ENCODE measurements around the gene KAT2B. TPM values are rescaled to one million over a fixed set of nuclear protein-coding genes. Genes with fewer than 3 reads are reported as not detected.

Gene KAT2B
- total and polyA plus RNA-seq, 2 of the 8 experiments (the other 6 are each of a cell fraction or from before 2014, with no cell fraction given) = 0.24 to 0.91 TPM

GRCh38 chr3:20068512-20069177 is 28.4 kb downstream of the KAT2B start:
- Histone ChIP-seq H3K14ac (ENCODE audit: insufficient read length) (no peak overlapping the region), H4K8ac (ENCODE audit: extremely low read depth, insufficient read depth, low read length) (no peak overlapping the region), H3K79me1 (ENCODE audit: low read depth, low read length) (no peaks in the 10 kb centered on the region), H2BK12ac (ENCODE audit: low read depth, low read length) (no peak overlapping the region), H2BK5ac (ENCODE audit: low read depth, low read length) (no peak overlapping the region), H4K5ac (ENCODE audit: insufficient read length, low read depth, low read length) (no peak overlapping the region), H2AK5ac (ENCODE audit: low read depth, low read length) (no peak overlapping the region), H3K4me3 (ENCODE audit: extremely low read depth in 1 of 4, insufficient read depth in 2 of 4, low read depth in 3 of 4, low read length in 4 of 4) (no peak overlapping the region), H2BK15ac (ENCODE audit: low read length) (no peak overlapping the region), H3K18ac (ENCODE audit: extremely low read depth, low read length) (no peak overlapping the region), H3K4ac (replicated peaks; ENCODE audit: insufficient read length, low read depth, low read length) (no peak overlapping the region), H4K20me1 (replicated peaks in 1 of 2; ENCODE audit: control insufficient read depth in 1 of 2, insufficient read depth in 2 of 2, low read length in 2 of 2) (no peaks in the 10 kb centered on the region), H3K4me1 (replicated peaks in 1 of 4; ENCODE audit: control insufficient read depth in 3 of 4, insufficient read depth in 4 of 4, low read length in 3 of 4) (peaks cover 0 to 8% (median 3%) of the 10 kb centered on the region in 4 experiments; a peak in 3 of 7 replicates), H3K27ac (ENCODE audit: low read depth, low read length) (no peak overlapping the region), H2BK120ac (replicated peaks; ENCODE audit: low read depth, low read length) (no peak overlapping the region), H3K79me2 (ENCODE audit: control insufficient read depth in 1 of 2, insufficient read depth in 2 of 2, low read length in 2 of 2) (no peaks in the 10 kb centered on the region), H3K9me3 (ENCODE audit: insufficient read depth in 2 of 2, low read depth in 1 of 2, low read length in 1 of 2) (no peaks in the 10 kb centered on the region), H3K56ac (replicated peaks; ENCODE audit: insufficient read length, low read depth, low read length) (no peak overlapping the region), H3K23ac (ENCODE audit: insufficient read length) (no peak overlapping the region), H3K27me3 (replicated peaks in 1 of 4; ENCODE audit: control insufficient read depth in 3 of 4, extremely low read depth in 1 of 4, insufficient read depth in 3 of 4, low read length in 3 of 4) (peaks cover 1 to 9% (median 4%) of the 10 kb centered on the region in 4 experiments; a peak in 6 of 7 replicates), H2AFZ (ENCODE audit: low read length) (no peak overlapping the region), H3K4me2 (ENCODE audit: insufficient read depth in 1 of 2, low read depth in 2 of 2, low read length in 2 of 2) (no peak overlapping the region), H3K23me2 (ENCODE audit: low read depth, low read length) (no peaks in the 10 kb centered on the region), H3K36me3 (ENCODE audit: control insufficient read depth in 2 of 4, insufficient read depth in 4 of 4, low read length in 3 of 4) (no peaks in the 10 kb centered on the region), H4K91ac (replicated peaks; ENCODE audit: insufficient read length, low read length) (no peak overlapping the region), H2BK20ac (ENCODE audit: low read length) (no peak overlapping the region), H3K9ac (replicated peaks in 1 of 4; ENCODE audit: extremely low read depth in 1 of 4, low read depth in 3 of 4, low read length in 3 of 4) (no peak overlapping the region)
- DNase-seq (ENCODE audit: low read depth in 1 of 2, low spot score in 2 of 2) = no peak
- no peak for FAIRE-seq
- WGBS, 2 experiments (ENCODE audit: extremely low coverage in 1 of 2, insufficient coverage in 1 of 2, insufficient read length in 1 of 2, insufficient replicate concordance in 2 of 2, low coverage in 1 of 2, low lambda C conversion rate in 2 of 2, missing lambda C conversion rate in 1 of 2) = 74% methylated on average over 3 of the region's 3 CpGs; no CpG with 5 or more reads in 1 of the 2 experiments
- no peak for TF ChIP-seq CEBPB (IDR thresholded peaks at IDR 0.05; ENCODE audit: low read depth, low read length)
- no peak for TF ChIP-seq TEAD4 (IDR thresholded peaks at IDR 0.05; ENCODE audit: low read depth, low read length)
- TF ChIP-seq JUN (IDR thresholded peaks at IDR 0.05; ENCODE audit: low read depth, low read length) = no peak
- no peak for TF ChIP-seq CHD1 (IDR thresholded peaks at IDR 0.05; ENCODE audit: low read depth, low read length)
- no peak for TF ChIP-seq SP1 (IDR thresholded peaks at IDR 0.05; ENCODE audit: low read depth, low read length)
- TF ChIP-seq MAX (IDR thresholded peaks at IDR 0.05) = no peak
- no peak for TF ChIP-seq CREB1 (IDR thresholded peaks at IDR 0.05)
- TF ChIP-seq TAF7 (optimal IDR thresholded peaks at IDR 0.05; ENCODE audit: borderline replicate concordance, low read depth, low read length) = no peak
- no peak for TF ChIP-seq NRF1 (IDR thresholded peaks at IDR 0.05; ENCODE audit: low read depth, low read length)
- no peak for TF ChIP-seq CTCF (IDR thresholded peaks at IDR 0.05; ENCODE audit: control extremely low read depth in 1 of 3, insufficient read depth in 1 of 3, low read depth in 1 of 3, low read length in 3 of 3)
- TF ChIP-seq EZH2 (IDR thresholded peaks at IDR 0.05; ENCODE audit: low read depth, low read length, severe bottlenecking) = no peak
- ChIA-PET POLR2A (ENCODE audit: partially characterized antibody) (interaction anchor here (0.7 kb wide), 1 partner anchor 42 kb away, joined by 3 read pairs; no protein-coding TSS in a partner anchor), CTCF (ENCODE audit: partially characterized antibody) (interaction anchor here (0.5 to 1.4 kb wide), 2 partner anchors 28 to 73 kb away, joined by 3 read pairs; partner anchors contain the start of gene KAT2B)
